HepG2 (cell line): Measurements from ENCODE around the gene PLEKHG4B. TPM values are rescaled to one million over a fixed set of nuclear protein-coding genes. Genes with fewer than 3 reads are reported as not detected.

Experiments
- ATAC-seq: fragments of 200-7000 bp; cut with Tn5 transposase; 3 replicates; pipeline ENCODE4 v1.9.1; 2020; ENCODE audit warnings: mild to moderate bottlenecking, moderate library complexity
- BruUV-seq: library from RNA; stranded (reverse); fragments of 400-500 nt; replicated peaks from 2 replicates; lab custom pipeline; 2021; lab: Mats Ljungman, UMichigan
- CTCF ChIA-PET: fragments of 300-600 bp; formaldehyde crosslinking; extraction: SDS; loops from one replicate; lab custom pipeline; 2021; ENCODE audit warnings: low total read pairs, inconsistent platforms, low intra/inter-chr PET ratio; lab: Yijun Ruan, JAX
- POLR2A ChIA-PET: fragments of 350-600 bp; sonication (Branson Sonifier 250); formaldehyde crosslinking; loops from one replicate; lab custom pipeline; 2020; ENCODE audit warnings: antibody characterized with exemption, inconsistent platforms; lab: Yijun Ruan, JAX
- DNase-seq: peaks from one replicate; pipeline ENCODE4 v3.0.0-alpha.2; 2015; ENCODE audit warnings: low spot score
- FAIRE-seq: peaks from 3 replicates; lab custom pipeline; 2011; peaks lifted over from hg19 to GRCh38; lab: Jason Lieb, UNC
- H2AFZ ChIP-seq: one replicate; pipeline ENCODE4 v1.6.1; 2011; ENCODE audit warnings: low read length, inconsistent platforms
- H3K27ac ChIP-seq: fragments of 300-600 bp; 3 replicates; pipeline ENCODE4 v1.8.0; 2011; ENCODE audit warnings: mixed run types, mild to moderate bottlenecking, mixed read lengths, low read length, inconsistent platforms; ENCODE audit not compliant: insufficient read depth; ENCODE audit errors: extremely low read length
- H3K27me3 ChIP-seq, 2 experiments: fragments of 200-600 bp in 1 of 2; 2 replicates in 1 of 2; 3 replicates in 1 of 2; pipeline versions ENCODE4 v1.6.0 to v1.8.0; 2011; ENCODE audit warnings: low read length in 2 of 2, mild to moderate bottlenecking in 2 of 2, moderate library complexity in 2 of 2, inconsistent platforms in 1 of 2; ENCODE audit not compliant: insufficient read depth in 2 of 2, control insufficient read depth in 1 of 2
- H3K36me3 ChIP-seq, 2 experiments: fragments of 200-600 bp in 1 of 2; replicated peaks in 1 of 2; 2 replicates in 1 of 2; 3 replicates in 1 of 2; pipeline versions ENCODE4 v1.5.1 to v1.8.0; 2011; ENCODE audit warnings: low read length in 2 of 2, inconsistent platforms in 1 of 2; ENCODE audit not compliant: insufficient read depth in 2 of 2, control insufficient read depth in 1 of 2
- H3K4me1 ChIP-seq: 2 replicates; pipeline ENCODE4 v1.5.1; 2012; ENCODE audit warnings: low read length, inconsistent platforms; ENCODE audit not compliant: insufficient read depth
- H3K4me2 ChIP-seq: 2 replicates; pipeline ENCODE4 v1.6.0; 2011; ENCODE audit warnings: low read depth, low read length, inconsistent platforms
- H3K4me3 ChIP-seq, 3 experiments: fragments of 200-600 bp in 1 of 3; sonication (generic), shearing (Covaris generic) in 1 of 3; replicated peaks in 1 of 3; 2 replicates each; pipeline ENCODE4 v1.5.1; 2011 to 2016; ENCODE audit warnings: low read length in 3 of 3, inconsistent platforms in 2 of 3, low read depth in 2 of 3, mild to moderate bottlenecking in 2 of 3, control low read depth in 1 of 3, mixed read lengths in 1 of 3; ENCODE audit not compliant: insufficient read depth in 1 of 3
- H3K79me2 ChIP-seq: one replicate; pipeline ENCODE4 v1.6.1; 2011; ENCODE audit warnings: low read length, inconsistent platforms; ENCODE audit not compliant: insufficient read depth
- H3K9ac ChIP-seq: 2 replicates; pipeline ENCODE4 v1.6.0; 2011; ENCODE audit warnings: mild to moderate bottlenecking, low read depth, low read length, inconsistent platforms; ENCODE audit not compliant: insufficient read depth
- H3K9me3 ChIP-seq: 2 replicates; pipeline ENCODE4 v1.5.1; 2012; ENCODE audit warnings: mild to moderate bottlenecking, low read length
- H4K20me1 ChIP-seq: 2 replicates; pipeline ENCODE4 v1.6.0; 2011; ENCODE audit warnings: inconsistent platforms, mild to moderate bottlenecking, low read length, moderate library complexity; ENCODE audit not compliant: insufficient read depth
- GLI4 ChIP-seq: sonication (generic); formaldehyde crosslinking; IDR thresholded peaks from 2 replicates; pipeline ENCODE4 v1.5.1; 2020; ENCODE audit warnings: missing genetic modification reagents, mild to moderate bottlenecking, moderate library complexity, borderline replicate concordance
- STAG1 ChIP-seq: sonication (generic); formaldehyde crosslinking; IDR thresholded peaks from 2 replicates; pipeline ENCODE4 v1.4.0; 2020; ENCODE audit warnings: missing genetic modification reagents
- WGBS: methylation state at CpG from one replicate; pipeline ENCODE4 v1.1.6; 2017; ENCODE audit warnings: low lambda C conversion rate; 5-methylcytosine and 5-hydroxymethylcytosine counted together
- in situ Hi-C: cut with HindIII; loops from 2 replicates; pipeline ENCODE4 v1.10.0; 2017; ENCODE audit warnings: low pct_unique_long_range_greater_than_20kb; ENCODE audit not compliant: extremely low pct_ligation_motif_present
- intact Hi-C: fragments of 100-400 bp; cut with micrococcal nuclease; formaldehyde crosslinking; loops from one replicate; pipeline ENCODE4 v1.10.0; 2022; ENCODE audit not compliant: unreplicated experiment
- polyA plus RNA-seq, 8 experiments: library from polyadenylated mRNA; depleted of rRNA in 3 of 8; stranded (reverse) in 7 of 8; unstranded in 1 of 8; fragments of >200 nt; fragmentation: Illumina TruSeq in 4 of 8; extraction: Trizol in 4 of 8; gene quantifications; 2 replicates each; pipeline versions ENCODE4 v1.2.1 to v1.2.3, GENCODE V29; 2011 to 2016; ENCODE audit warnings: low read depth in 4 of 8, missing spikeins in 1 of 8, mixed read lengths in 1 of 8; ENCODE audit not compliant: insufficient read depth in 1 of 8
- total RNA-seq, 5 experiments: library from RNA; depleted of rRNA; stranded (reverse); fragments of >200 nt; fragmentation: Illumina TruSeq; extraction: Trizol; gene quantifications; 2 replicates each; pipeline ENCODE4 v1.2.3, GENCODE V29; 2016; ENCODE audit warnings: low read depth in 1 of 5
- TF ChIP-seq, protein P1 (sequence below): sonication (generic); formaldehyde crosslinking; IDR thresholded peaks from 2 replicates; pipeline ENCODE4 v1.5.0; 2020; ENCODE audit warnings: mild to moderate bottlenecking, missing genetic modification reagents, moderate library complexity
- TF ChIP-seq, protein P2 (sequence below): sonication (generic); formaldehyde crosslinking; conservative IDR thresholded peaks from 2 replicates; pipeline ENCODE4 v1.8.0; 2022; ENCODE audit warnings: missing genetic modification reagents

The PLEKHG4B gene
- total and polyA plus RNA-seq, 2 of the 13 experiments (the other 11 are each of a cell fraction or from before 2014, with no cell fraction given): 0.09 TPM; not detected in 1

DNA sequence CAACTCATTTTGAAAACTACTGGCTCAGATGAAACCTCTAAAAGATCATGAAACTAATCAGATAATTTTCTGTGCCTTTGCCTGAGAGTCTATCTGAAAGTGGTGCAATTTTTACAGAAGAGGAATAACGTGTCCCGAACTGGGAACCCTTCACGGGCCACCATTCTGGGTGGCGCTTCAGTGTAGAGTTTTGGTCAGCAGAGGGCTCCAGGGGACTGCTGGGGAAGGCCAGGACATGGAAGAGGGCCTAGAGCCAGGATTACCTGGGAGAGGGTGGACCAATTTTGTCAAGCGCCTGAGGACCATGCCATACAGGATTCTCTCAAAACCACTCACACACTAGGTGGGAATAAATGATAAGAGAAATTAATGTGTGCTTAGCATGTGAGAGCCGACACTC, 49.7 kb upstream of the PLEKHG4B start:
- DNase-seq: no peak
- in situ Hi-C loops: no loop called here

More for the DNA sequence above, 49.7 kb upstream of the PLEKHG4B start:
- 2% methylated on average over 6 of the region's 6 CpGs for WGBS
- Histone ChIP-seq H3K4me1 (no peaks in the 10 kb centered on the region), H3K79me2 (no peaks in the 10 kb centered on the region), H3K4me2 (no peak overlapping the region), H4K20me1 (no peaks in the 10 kb centered on the region), H3K27ac (no peak overlapping the region), H3K36me3 (no peaks in the 10 kb centered on the region), H3K27me3 (peaks cover 0 to 8% of the 10 kb centered on the region in 2 experiments; a peak in 2 of 5 replicates), H3K9ac (no peak overlapping the region), H2AFZ (no peak overlapping the region), H3K4me3 (no peak overlapping the region), H3K9me3 (no peaks in the 10 kb centered on the region)
- no TSS peak for BruUV-seq
- no peak for FAIRE-seq
- POLR2A ChIA-PET: no interaction called here
- peak; percentile 89 for ATAC-seq
- CTCF ChIA-PET: no interaction called here
- TF ChIP-seq, protein P1, sequence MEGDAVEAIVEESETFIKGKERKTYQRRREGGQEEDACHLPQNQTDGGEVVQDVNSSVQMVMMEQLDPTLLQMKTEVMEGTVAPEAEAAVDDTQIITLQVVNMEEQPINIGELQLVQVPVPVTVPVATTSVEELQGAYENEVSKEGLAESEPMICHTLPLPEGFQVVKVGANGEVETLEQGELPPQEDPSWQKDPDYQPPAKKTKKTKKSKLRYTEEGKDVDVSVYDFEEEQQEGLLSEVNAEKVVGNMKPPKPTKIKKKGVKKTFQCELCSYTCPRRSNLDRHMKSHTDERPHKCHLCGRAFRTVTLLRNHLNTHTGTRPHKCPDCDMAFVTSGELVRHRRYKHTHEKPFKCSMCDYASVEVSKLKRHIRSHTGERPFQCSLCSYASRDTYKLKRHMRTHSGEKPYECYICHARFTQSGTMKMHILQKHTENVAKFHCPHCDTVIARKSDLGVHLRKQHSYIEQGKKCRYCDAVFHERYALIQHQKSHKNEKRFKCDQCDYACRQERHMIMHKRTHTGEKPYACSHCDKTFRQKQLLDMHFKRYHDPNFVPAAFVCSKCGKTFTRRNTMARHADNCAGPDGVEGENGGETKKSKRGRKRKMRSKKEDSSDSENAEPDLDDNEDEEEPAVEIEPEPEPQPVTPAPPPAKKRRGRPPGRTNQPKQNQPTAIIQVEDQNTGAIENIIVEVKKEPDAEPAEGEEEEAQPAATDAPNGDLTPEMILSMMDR (CRISPR knock-in tag): peak; percentile 62
- TF ChIP-seq, protein P2, sequence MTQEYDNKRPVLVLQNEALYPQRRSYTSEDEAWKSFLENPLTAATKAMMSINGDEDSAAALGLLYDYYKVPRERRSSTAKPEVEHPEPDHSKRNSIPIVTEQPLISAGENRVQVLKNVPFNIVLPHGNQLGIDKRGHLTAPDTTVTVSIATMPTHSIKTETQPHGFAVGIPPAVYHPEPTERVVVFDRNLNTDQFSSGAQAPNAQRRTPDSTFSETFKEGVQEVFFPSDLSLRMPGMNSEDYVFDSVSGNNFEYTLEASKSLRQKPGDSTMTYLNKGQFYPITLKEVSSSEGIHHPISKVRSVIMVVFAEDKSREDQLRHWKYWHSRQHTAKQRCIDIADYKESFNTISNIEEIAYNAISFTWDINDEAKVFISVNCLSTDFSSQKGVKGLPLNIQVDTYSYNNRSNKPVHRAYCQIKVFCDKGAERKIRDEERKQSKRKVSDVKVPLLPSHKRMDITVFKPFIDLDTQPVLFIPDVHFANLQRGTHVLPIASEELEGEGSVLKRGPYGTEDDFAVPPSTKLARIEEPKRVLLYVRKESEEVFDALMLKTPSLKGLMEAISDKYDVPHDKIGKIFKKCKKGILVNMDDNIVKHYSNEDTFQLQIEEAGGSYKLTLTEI: no peak
- no peak for TF ChIP-seq GLI4
- peak; percentile 61 for TF ChIP-seq STAG1 (CRISPR knock-in tag)
- intact Hi-C loops: no loop called here
